ENCODE results near the gene GPHN. TPM values are rescaled to one million over a fixed set of nuclear protein-coding genes. Genes with fewer than 3 reads are reported as not detected.

The GPHN gene
- total RNA-seq, 1 experiment from 2014 or later, result 18.1 TPM

- TF ChIP-seq, protein P1, sequence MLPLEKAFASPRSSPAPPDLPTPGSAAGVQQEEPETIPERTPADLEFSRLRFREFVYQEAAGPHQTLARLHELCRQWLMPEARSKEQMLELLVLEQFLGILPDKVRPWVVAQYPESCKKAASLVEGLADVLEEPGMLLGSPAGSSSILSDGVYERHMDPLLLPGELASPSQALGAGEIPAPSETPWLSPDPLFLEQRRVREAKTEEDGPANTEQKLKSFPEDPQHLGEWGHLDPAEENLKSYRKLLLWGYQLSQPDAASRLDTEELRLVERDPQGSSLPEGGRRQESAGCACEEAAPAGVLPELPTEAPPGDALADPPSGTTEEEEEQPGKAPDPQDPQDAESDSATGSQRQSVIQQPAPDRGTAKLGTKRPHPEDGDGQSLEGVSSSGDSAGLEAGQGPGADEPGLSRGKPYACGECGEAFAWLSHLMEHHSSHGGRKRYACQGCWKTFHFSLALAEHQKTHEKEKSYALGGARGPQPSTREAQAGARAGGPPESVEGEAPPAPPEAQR (CRISPR knock-in tag; IDR thresholded peaks at IDR 0.05), result no peak
- TF ChIP-seq JAZF1 (CRISPR knock-in tag; IDR thresholded peaks at IDR 0.05) (no peak), SMAD4 (CRISPR knock-in tag; IDR thresholded peaks at IDR 0.05) (no peak), RORB (CRISPR knock-in tag; IDR thresholded peaks at IDR 0.05) (no peak), MLX (CRISPR knock-in tag; IDR thresholded peaks at IDR 0.05) (no peak), ATF1 (CRISPR knock-in tag; IDR thresholded peaks at IDR 0.05) (no peak)
- TF ChIP-seq, protein P2, sequence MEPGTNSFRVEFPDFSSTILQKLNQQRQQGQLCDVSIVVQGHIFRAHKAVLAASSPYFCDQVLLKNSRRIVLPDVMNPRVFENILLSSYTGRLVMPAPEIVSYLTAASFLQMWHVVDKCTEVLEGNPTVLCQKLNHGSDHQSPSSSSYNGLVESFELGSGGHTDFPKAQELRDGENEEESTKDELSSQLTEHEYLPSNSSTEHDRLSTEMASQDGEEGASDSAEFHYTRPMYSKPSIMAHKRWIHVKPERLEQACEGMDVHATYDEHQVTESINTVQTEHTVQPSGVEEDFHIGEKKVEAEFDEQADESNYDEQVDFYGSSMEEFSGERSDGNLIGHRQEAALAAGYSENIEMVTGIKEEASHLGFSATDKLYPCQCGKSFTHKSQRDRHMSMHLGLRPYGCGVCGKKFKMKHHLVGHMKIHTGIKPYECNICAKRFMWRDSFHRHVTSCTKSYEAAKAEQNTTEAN (CRISPR knock-in tag; IDR thresholded peaks at IDR 0.05), result no peak
These were observed 121.6 kb downstream of the GPHN start (continued) for GRCh38 chr14:66629499-66629898.

- no peak for ATAC-seq
- Mint-ChIP-seq H3K27me3 (ENCODE audit: low read depth) (no peaks in the 10 kb centered on the region), H3K4me3 (no peak overlapping the region), H3K9me3 (no peaks in the 10 kb centered on the region), H3K27ac (peak overlapping the region; percentile 78), H3K36me3 (no peaks in the 10 kb centered on the region), H3K4me1 (peaks cover 4% of the 10 kb centered on the region; the same call in 1 of the 2 replicates)
- ChIA-PET CTCF (interaction anchor here (0.9 kb wide), 1 partner anchor 11 kb away, joined by 3 read pairs; no protein-coding TSS in a partner anchor), POLR2A (no interaction called here)
- TF ChIP-seq NR1H2 (CRISPR knock-in tag; IDR thresholded peaks at IDR 0.05), result no peak
- no peak for TF ChIP-seq SMAD3 (CRISPR knock-in tag; IDR thresholded peaks at IDR 0.05; ENCODE audit: borderline replicate concordance)
- TF ChIP-seq ZNF219 (CRISPR knock-in tag; IDR thresholded peaks at IDR 0.05; ENCODE audit: borderline replicate concordance), result no peak
- TF ChIP-seq, protein P3, sequence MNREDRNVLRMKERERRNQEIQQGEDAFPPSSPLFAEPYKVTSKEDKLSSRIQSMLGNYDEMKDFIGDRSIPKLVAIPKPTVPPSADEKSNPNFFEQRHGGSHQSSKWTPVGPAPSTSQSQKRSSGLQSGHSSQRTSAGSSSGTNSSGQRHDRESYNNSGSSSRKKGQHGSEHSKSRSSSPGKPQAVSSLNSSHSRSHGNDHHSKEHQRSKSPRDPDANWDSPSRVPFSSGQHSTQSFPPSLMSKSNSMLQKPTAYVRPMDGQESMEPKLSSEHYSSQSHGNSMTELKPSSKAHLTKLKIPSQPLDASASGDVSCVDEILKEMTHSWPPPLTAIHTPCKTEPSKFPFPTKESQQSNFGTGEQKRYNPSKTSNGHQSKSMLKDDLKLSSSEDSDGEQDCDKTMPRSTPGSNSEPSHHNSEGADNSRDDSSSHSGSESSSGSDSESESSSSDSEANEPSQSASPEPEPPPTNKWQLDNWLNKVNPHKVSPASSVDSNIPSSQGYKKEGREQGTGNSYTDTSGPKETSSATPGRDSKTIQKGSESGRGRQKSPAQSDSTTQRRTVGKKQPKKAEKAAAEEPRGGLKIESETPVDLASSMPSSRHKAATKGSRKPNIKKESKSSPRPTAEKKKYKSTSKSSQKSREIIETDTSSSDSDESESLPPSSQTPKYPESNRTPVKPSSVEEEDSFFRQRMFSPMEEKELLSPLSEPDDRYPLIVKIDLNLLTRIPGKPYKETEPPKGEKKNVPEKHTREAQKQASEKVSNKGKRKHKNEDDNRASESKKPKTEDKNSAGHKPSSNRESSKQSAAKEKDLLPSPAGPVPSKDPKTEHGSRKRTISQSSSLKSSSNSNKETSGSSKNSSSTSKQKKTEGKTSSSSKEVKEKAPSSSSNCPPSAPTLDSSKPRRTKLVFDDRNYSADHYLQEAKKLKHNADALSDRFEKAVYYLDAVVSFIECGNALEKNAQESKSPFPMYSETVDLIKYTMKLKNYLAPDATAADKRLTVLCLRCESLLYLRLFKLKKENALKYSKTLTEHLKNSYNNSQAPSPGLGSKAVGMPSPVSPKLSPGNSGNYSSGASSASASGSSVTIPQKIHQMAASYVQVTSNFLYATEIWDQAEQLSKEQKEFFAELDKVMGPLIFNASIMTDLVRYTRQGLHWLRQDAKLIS (CRISPR knock-in tag; IDR thresholded peaks at IDR 0.05; ENCODE audit: borderline replicate concordance), result no peak
- no peak for TF ChIP-seq IRF2 (CRISPR knock-in tag; IDR thresholded peaks at IDR 0.05; ENCODE audit: borderline replicate concordance, low read depth)
- no peak for TF ChIP-seq RORB (CRISPR knock-in tag; IDR thresholded peaks at IDR 0.05)
- TF ChIP-seq FOXP1 (CRISPR knock-in tag; IDR thresholded peaks at IDR 0.05; ENCODE audit: borderline replicate concordance), result no peak
- no peak for TF ChIP-seq E2F4 (CRISPR knock-in tag; IDR thresholded peaks at IDR 0.05; ENCODE audit: borderline replicate concordance, low read depth)
- no peak for DNase-seq (ENCODE audit: low spot score)
These were observed 126.9 kb downstream of the GPHN start for GRCh38 chr14:66634876-66635275.

DNA sequence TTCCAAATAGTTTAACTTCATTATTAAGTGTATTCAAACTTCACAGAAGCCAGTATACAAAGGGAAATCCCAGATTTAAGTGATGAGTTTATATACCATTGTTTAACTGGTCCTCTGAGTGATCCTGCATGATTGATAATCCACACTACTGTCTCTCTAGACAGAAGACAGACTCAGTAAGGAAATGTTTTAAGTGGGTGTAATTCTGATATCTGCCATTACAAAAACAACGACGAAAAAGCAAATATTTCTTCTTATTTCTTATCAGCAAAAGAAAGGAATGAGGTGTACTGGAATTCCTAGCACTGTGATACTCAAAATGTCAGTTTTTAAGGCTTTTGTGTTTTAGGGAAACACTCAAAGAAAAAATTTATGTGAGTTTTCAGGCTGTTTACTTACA lies 127.5 kb downstream of the GPHN start:
- ChIA-PET CTCF (interaction anchor here (0.9 kb wide), 1 partner anchor 11 kb away, joined by 3 read pairs; no protein-coding TSS in a partner anchor), POLR2A (no interaction called here)
- Mint-ChIP-seq H3K4me1 (peaks cover 4% of the 10 kb centered on the region; the same call in 1 of the 2 replicates), H3K27ac (no peak overlapping the region), H3K27me3 (ENCODE audit: low read depth) (no peaks in the 10 kb centered on the region), H3K4me3 (no peak overlapping the region), H3K9me3 (no peaks in the 10 kb centered on the region), H3K36me3 (no peaks in the 10 kb centered on the region)
- no peak for DNase-seq (ENCODE audit: low spot score)
- no peak for ATAC-seq
- no peak for TF ChIP-seq PRDM15 (CRISPR knock-in tag; IDR thresholded peaks at IDR 0.05)
- TF ChIP-seq, protein P4, sequence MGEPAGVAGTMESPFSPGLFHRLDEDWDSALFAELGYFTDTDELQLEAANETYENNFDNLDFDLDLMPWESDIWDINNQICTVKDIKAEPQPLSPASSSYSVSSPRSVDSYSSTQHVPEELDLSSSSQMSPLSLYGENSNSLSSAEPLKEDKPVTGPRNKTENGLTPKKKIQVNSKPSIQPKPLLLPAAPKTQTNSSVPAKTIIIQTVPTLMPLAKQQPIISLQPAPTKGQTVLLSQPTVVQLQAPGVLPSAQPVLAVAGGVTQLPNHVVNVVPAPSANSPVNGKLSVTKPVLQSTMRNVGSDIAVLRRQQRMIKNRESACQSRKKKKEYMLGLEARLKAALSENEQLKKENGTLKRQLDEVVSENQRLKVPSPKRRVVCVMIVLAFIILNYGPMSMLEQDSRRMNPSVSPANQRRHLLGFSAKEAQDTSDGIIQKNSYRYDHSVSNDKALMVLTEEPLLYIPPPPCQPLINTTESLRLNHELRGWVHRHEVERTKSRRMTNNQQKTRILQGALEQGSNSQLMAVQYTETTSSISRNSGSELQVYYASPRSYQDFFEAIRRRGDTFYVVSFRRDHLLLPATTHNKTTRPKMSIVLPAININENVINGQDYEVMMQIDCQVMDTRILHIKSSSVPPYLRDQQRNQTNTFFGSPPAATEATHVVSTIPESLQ (CRISPR knock-in tag; IDR thresholded peaks at IDR 0.05), result no peak
- no peak for TF ChIP-seq ATF1 (CRISPR knock-in tag; IDR thresholded peaks at IDR 0.05)
- TF ChIP-seq SMAD4 (CRISPR knock-in tag; IDR thresholded peaks at IDR 0.05), result no peak
- no peak for TF ChIP-seq ZMAT4 (CRISPR knock-in tag; IDR thresholded peaks at IDR 0.05)
- no peak for TF ChIP-seq GTF2I (CRISPR knock-in tag; conservative IDR thresholded peaks at IDR 0.05)
